HCT116 (cell line): ENCODE data around the gene GALNT7. TPM values are rescaled to one million over a fixed set of nuclear protein-coding genes. Genes with fewer than 3 reads are reported as not detected.

Experiments used
- ATAC-seq: fragments of 200-7000 bp; cut with Tn5 transposase; 2 replicates; pipeline ENCODE4 v1.9.1; 2020; ENCODE audit warnings: mild to moderate bottlenecking, moderate library complexity
- BruUV-seq: library from RNA; stranded (reverse); fragments of 400-500 nt; replicated peaks from 2 replicates; lab custom pipeline; 2021; lab: Mats Ljungman, UMichigan
- CTCF ChIA-PET: fragments of 300-600 bp; sonication (Branson Sonifier 250); formaldehyde crosslinking; loops from one replicate; lab custom pipeline; 2021; ENCODE audit warnings: antibody characterized with exemption; lab: Charles Lee
- POLR2A ChIA-PET: fragments of 300-600, 350-600 bp; sonication (Branson Sonifier 250); formaldehyde crosslinking; loops from one replicate; lab custom pipeline; 2021; ENCODE audit warnings: antibody characterized with exemption; lab: Charles Lee
- RAD21 ChIA-PET, 2 experiments: fragments of 300-600 bp; sonication (Branson Sonifier 250); formaldehyde crosslinking; loops; one replicate each; lab custom pipeline; 2023; ENCODE audit warnings: low total read pairs in 2 of 2; ENCODE audit not compliant: uncharacterized antibody in 2 of 2, unreplicated experiment in 2 of 2, low non-redundant PET in 1 of 2; lab: Charles Lee
- DNase-seq: peaks from one replicate; pipeline ENCODE4 v3.0.0-alpha.2; 2010; ENCODE audit warnings: low read depth, low spot score
- H2AFZ ChIP-seq: fragments of 200-600 bp; shearing (Covaris generic), sonication (generic); 2 replicates; pipeline ENCODE4 v1.6.1; 2017; ENCODE audit warnings: low read depth, mixed run types, mixed read lengths, antibody characterized with exemption, low read length; ENCODE audit not compliant: poor library complexity, severe bottlenecking
- H3K27ac ChIP-seq: 2 replicates; pipeline ENCODE4 v1.5.1; 2012; ENCODE audit warnings: low read depth, low read length
- H3K27me3 ChIP-seq: fragments of 200-600 bp; sonication (generic); 2 replicates; pipeline ENCODE4 v1.6.1; 2016; ENCODE audit warnings: mixed run types, low read length, mixed read lengths; ENCODE audit not compliant: insufficient read depth
- H3K36me3 ChIP-seq, 2 experiments: fragments of 200-500 bp in 1 of 2; fragments of 200-600 bp in 1 of 2; sonication (Bioruptor generic) in 1 of 2; sonication (generic) in 1 of 2; 2 replicates each; pipeline versions ENCODE4 v1.5.1 to v1.6.1; 2014 to 2016; ENCODE audit warnings: low read length in 2 of 2, inconsistent platforms in 1 of 2, mixed read lengths in 1 of 2, mixed run types in 1 of 2; ENCODE audit not compliant: insufficient read depth in 2 of 2, control insufficient read depth in 1 of 2
- H3K4me1 ChIP-seq, 2 experiments: fragments of 200-600 bp in 1 of 2; sonication (generic) in 1 of 2; 2 replicates each; pipeline versions ENCODE4 v1.5.1 to v1.6.1; 2012 to 2017; ENCODE audit warnings: low read length in 2 of 2, inconsistent platforms in 1 of 2, mild to moderate bottlenecking in 1 of 2, mixed read lengths in 1 of 2, mixed run types in 1 of 2, moderate library complexity in 1 of 2; ENCODE audit not compliant: insufficient read depth in 2 of 2, control insufficient read depth in 1 of 2
- H3K4me2 ChIP-seq: fragments of 200-600 bp; sonication (generic); 2 replicates; pipeline ENCODE4 v1.6.1; 2017; ENCODE audit warnings: mixed run types, low read length, mixed read lengths
- H3K4me3 ChIP-seq, 2 experiments: fragments of 200-600 bp in 1 of 2; sonication (generic) in 1 of 2; replicated peaks in 1 of 2; 2 replicates each; pipeline ENCODE4 v1.5.1; 2011 to 2016; ENCODE audit warnings: low read length in 2 of 2, control low read depth in 1 of 2, low read depth in 1 of 2, mild to moderate bottlenecking in 1 of 2, mixed read lengths in 1 of 2, mixed run types in 1 of 2
- H3K79me2 ChIP-seq: fragments of 200-600 bp; sonication (generic); 2 replicates; pipeline ENCODE4 v1.6.1; 2017; ENCODE audit warnings: mild to moderate bottlenecking, mixed run types, low read length, moderate library complexity, mixed read lengths; ENCODE audit not compliant: insufficient read depth
- H3K9ac ChIP-seq: fragments of 200-600 bp; sonication (generic); 2 replicates; pipeline ENCODE4 v1.6.1; 2016; ENCODE audit warnings: low read length, mixed read lengths
- H3K9me2 ChIP-seq: fragments of 200-600 bp; sonication (generic), shearing (Covaris generic); 2 replicates; pipeline ENCODE4 v1.6.1; 2017; ENCODE audit warnings: mixed run types, mild to moderate bottlenecking, moderate library complexity; ENCODE audit not compliant: insufficient read depth
- H3K9me3 ChIP-seq, 2 experiments: fragments of 200-500 bp in 1 of 2; fragments of 200-600 bp in 1 of 2; sonication (Bioruptor generic) in 1 of 2; sonication (generic) in 1 of 2; 2 replicates each; pipeline ENCODE4 v1.6.1; 2014 to 2017; ENCODE audit warnings: low read length in 2 of 2, mixed read lengths in 2 of 2, inconsistent platforms in 1 of 2, low read depth in 1 of 2, mild to moderate bottlenecking in 1 of 2, mixed run types in 1 of 2, moderate library complexity in 1 of 2; ENCODE audit not compliant: control insufficient read depth in 1 of 2, insufficient read depth in 1 of 2
- H4K20me1 ChIP-seq: fragments of 200-600 bp; sonication (generic), shearing (Covaris generic); 2 replicates; pipeline ENCODE4 v1.6.1; 2017; ENCODE audit warnings: mixed run types, mild to moderate bottlenecking, moderate library complexity; ENCODE audit not compliant: insufficient read depth
- CBX3 ChIP-seq: IDR thresholded peaks from 2 replicates; pipeline ENCODE4 v1.6.1; 2012; ENCODE audit warnings: low read depth
- EGR1 ChIP-seq: IDR thresholded peaks from 2 replicates; pipeline ENCODE4 v1.6.1; 2012; ENCODE audit warnings: low read depth
- RAD21 ChIP-seq: IDR thresholded peaks from 2 replicates; pipeline ENCODE4 v1.6.1; 2012; ENCODE audit warnings: low read depth, mild to moderate bottlenecking
- YY1 ChIP-seq: IDR thresholded peaks from 2 replicates; pipeline ENCODE4 v1.6.1; 2011; ENCODE audit warnings: low read length, low read depth, moderate library complexity, mild to moderate bottlenecking; ENCODE audit not compliant: insufficient replicate concordance; ENCODE audit errors: extremely low read depth
- ZBTB33 ChIP-seq: IDR thresholded peaks from 2 replicates; pipeline ENCODE4 v1.6.1; 2011; ENCODE audit warnings: mild to moderate bottlenecking, low read length, moderate library complexity; ENCODE audit not compliant: insufficient replicate concordance; ENCODE audit errors: extremely low read depth
- ZFX ChIP-seq: fragments of 450-650 bp; IDR thresholded peaks from 2 replicates; pipeline ENCODE4 v1.6.1; 2017
- intact Hi-C: fragments of 100-400 bp; cut with micrococcal nuclease; formaldehyde crosslinking; loops from 2 replicates; pipeline ENCODE4 v1.10.0; 2022
- total RNA-seq: library from RNA; stranded (reverse); gene quantifications from one replicate; pipeline ENCODE4 v1.2.1, GENCODE V29; 2021; ENCODE audit not compliant: unreplicated experiment
- TF ChIP-seq, protein P1 (sequence below), 3 experiments: fragments of 200-600 bp in 1 of 3; sonication (generic) in 1 of 3; IDR thresholded peaks in 2 of 3; conservative IDR thresholded peaks in 1 of 3; 2 replicates each; pipeline ENCODE4 v1.5.1; 2012 to 2017; ENCODE audit warnings: low read depth in 2 of 3, low read length in 2 of 3, antibody characterized with exemption in 1 of 3, borderline replicate concordance in 1 of 3, control low read depth in 1 of 3, mild to moderate bottlenecking in 1 of 3, mixed read lengths in 1 of 3, mixed run types in 1 of 3, moderate library complexity in 1 of 3; ENCODE audit not compliant: insufficient read depth in 1 of 3
- TF ChIP-seq, protein P2 (sequence below): IDR thresholded peaks from 2 replicates; pipeline ENCODE4 v1.6.1; 2012

GALNT7 gene
- total RNA-seq, 1 experiment from 2014 or later = 21.3 TPM

GRCh38 chr4:173202395-173202794 lies 33.8 kb downstream of the GALNT7 start:
- Histone ChIP-seq H3K4me3 (no peak overlapping the region), H3K4me1 (peaks cover 0 to 5% of the 10 kb centered on the region in 2 experiments; a peak in 1 of 4 replicates), H3K36me3 (no peaks in the 10 kb centered on the region), H3K27ac (no peak overlapping the region), H4K20me1 (no peaks in the 10 kb centered on the region), H3K9me3 (no peaks in the 10 kb centered on the region), H3K79me2 (peaks cover 42% of the 10 kb centered on the region), H3K4me2 (no peak overlapping the region), H3K27me3 (no peaks in the 10 kb centered on the region), H2AFZ (no peak overlapping the region), H3K9ac (no peak overlapping the region), H3K9me2 (no peaks in the 10 kb centered on the region)
- POLR2A ChIA-PET = no interaction called here
- ATAC-seq (no peak), DNase-seq (no peak)
- TF ChIP-seq, protein P1, sequence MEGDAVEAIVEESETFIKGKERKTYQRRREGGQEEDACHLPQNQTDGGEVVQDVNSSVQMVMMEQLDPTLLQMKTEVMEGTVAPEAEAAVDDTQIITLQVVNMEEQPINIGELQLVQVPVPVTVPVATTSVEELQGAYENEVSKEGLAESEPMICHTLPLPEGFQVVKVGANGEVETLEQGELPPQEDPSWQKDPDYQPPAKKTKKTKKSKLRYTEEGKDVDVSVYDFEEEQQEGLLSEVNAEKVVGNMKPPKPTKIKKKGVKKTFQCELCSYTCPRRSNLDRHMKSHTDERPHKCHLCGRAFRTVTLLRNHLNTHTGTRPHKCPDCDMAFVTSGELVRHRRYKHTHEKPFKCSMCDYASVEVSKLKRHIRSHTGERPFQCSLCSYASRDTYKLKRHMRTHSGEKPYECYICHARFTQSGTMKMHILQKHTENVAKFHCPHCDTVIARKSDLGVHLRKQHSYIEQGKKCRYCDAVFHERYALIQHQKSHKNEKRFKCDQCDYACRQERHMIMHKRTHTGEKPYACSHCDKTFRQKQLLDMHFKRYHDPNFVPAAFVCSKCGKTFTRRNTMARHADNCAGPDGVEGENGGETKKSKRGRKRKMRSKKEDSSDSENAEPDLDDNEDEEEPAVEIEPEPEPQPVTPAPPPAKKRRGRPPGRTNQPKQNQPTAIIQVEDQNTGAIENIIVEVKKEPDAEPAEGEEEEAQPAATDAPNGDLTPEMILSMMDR (IDR thresholded peaks at IDR 0.05 in 2 of 3, conservative IDR thresholded peaks at IDR 0.05 in 1 of 3; ENCODE audit: borderline replicate concordance in 1 of 3, insufficient read depth in 1 of 3, low read depth in 2 of 3, low read length in 2 of 3) = no peak
- no peak for TF ChIP-seq YY1
- CTCF ChIA-PET = no interaction called here
- intact Hi-C loops = no loop called here
- no TSS peak for BruUV-seq
- RAD21 ChIA-PET = no interaction called here

DNA sequence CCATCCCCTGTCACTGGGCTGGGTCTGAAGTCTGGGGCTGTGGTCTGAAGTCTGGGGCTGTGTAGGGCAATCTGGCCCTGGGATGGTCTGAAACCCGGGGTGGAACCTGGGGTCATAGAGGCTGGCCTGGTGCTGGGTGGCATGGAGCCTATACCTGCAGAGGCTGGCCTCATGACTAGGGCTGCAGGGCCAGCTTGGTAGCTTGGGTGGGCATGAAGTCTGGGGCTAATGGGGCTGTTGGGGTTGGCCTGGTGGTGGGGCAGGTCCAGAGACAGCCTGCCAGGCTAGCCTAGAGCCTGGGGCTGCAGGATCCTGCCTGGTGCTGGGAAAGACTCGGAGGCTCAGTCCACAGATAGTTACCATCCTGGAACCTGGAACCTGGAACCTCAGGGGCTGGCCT lies 37.0 kb downstream of the GALNT7 start:
- Histone ChIP-seq H2AFZ (no peak overlapping the region), H3K4me1 (peaks cover 17 to 27% of the 10 kb centered on the region in 2 experiments), H3K79me2 (peaks cover 41% of the 10 kb centered on the region), H3K27ac (no peak overlapping the region), H3K9me2 (no peaks in the 10 kb centered on the region), H3K9ac (no peak overlapping the region), H3K27me3 (no peaks in the 10 kb centered on the region), H3K9me3 (no peaks in the 10 kb centered on the region), H3K36me3 (no peaks in the 10 kb centered on the region), H3K4me3 (no peak overlapping the region), H4K20me1 (no peaks in the 10 kb centered on the region), H3K4me2 (no peak overlapping the region)
- POLR2A ChIA-PET = no interaction called here
- CTCF ChIA-PET = no interaction called here
- TF ChIP-seq ZBTB33 = no peak
- TF ChIP-seq RAD21 = no peak
- no peak for TF ChIP-seq EGR1
- TF ChIP-seq CBX3 = no peak
- TF ChIP-seq ZFX = no peak
- TF ChIP-seq, protein P2, sequence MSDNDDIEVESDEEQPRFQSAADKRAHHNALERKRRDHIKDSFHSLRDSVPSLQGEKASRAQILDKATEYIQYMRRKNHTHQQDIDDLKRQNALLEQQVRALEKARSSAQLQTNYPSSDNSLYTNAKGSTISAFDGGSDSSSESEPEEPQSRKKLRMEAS = no peak
- TF ChIP-seq, protein P1 (IDR thresholded peaks at IDR 0.05 in 2 of 3, conservative IDR thresholded peaks at IDR 0.05 in 1 of 3; ENCODE audit: borderline replicate concordance in 1 of 3, insufficient read depth in 1 of 3, low read depth in 2 of 3, low read length in 2 of 3) = no peak
- intact Hi-C loops = no loop called here
- RAD21 ChIA-PET = no interaction called here
- no TSS peak for BruUV-seq
- ATAC-seq (no peak), DNase-seq (no peak)
